HG02759 (cell line): ENCODE results near the gene CACNG7.
"Not testable (repeated sequence)": the region's sequence is repeated elsewhere in the genome, so short reads cannot be mapped to it uniquely, and the experiment has no call there.

ENCODE experiments used
- ATAC-seq: cut with Tn5 transposase; IDR thresholded peaks from one replicate; pipeline ENCODE4 v1.9.1; 2021; ENCODE audit warnings: mild to moderate bottlenecking, moderate library complexity; ENCODE audit not compliant: unreplicated experiment

The CACNG7 gene

GRCh38 chr19:53908935-53909415, at the start of gene CACNG7:
TSS of gene CACNG7 (plus strand) at chr19:53909278. CDS start at chr19:53912832, 3,554 bp downstream.
- ATAC-seq, result no peak

GRCh38 chr19:53864308-53864836, 44.7 kb upstream of the CACNG7 start:
- ATAC-seq, result no peak

GRCh38 chr19:53865523-53865917, 43.6 kb upstream of the CACNG7 start:
- no peak for ATAC-seq

- ATAC-seq, result peak; percentile 29
Measured at GRCh38 chr19:53865918-53866864, 42.9 kb upstream of the CACNG7 start.

GRCh38 chr19:53866865-53867224, 42.2 kb upstream of the CACNG7 start:
- ATAC-seq, result no peak

- ATAC-seq, result peak; percentile 66
Measured at GRCh38 chr19:53867225-53868090, 41.6 kb upstream of the CACNG7 start, which contains the start of gene MYADM. TSS of gene MYADM (plus strand) at chr19:53867883. CDS start at chr19:53873530, 5,647 bp downstream.

- no peak for ATAC-seq
Measured at GRCh38 chr19:53868091-53868891, 40.8 kb upstream of the CACNG7 start.

- ATAC-seq, result peak; percentile 47
Measured at GRCh38 chr19:53868892-53869804, 39.9 kb upstream of the CACNG7 start.

- not testable (repeated sequence) for ATAC-seq
Measured at GRCh38 chr19:53869805-53870484, 39.1 kb upstream of the CACNG7 start.

- ATAC-seq, result no peak
Measured at GRCh38 chr19:53870485-53870844, 38.6 kb upstream of the CACNG7 start.

GRCh38 chr19:53871454-53871853, 37.6 kb upstream of the CACNG7 start:
- no peak for ATAC-seq

- ATAC-seq, result no peak
Measured at GRCh38 chr19:53872762-53873161, 36.3 kb upstream of the CACNG7 start.

GRCh38 chr19:53873773-53874605, 35.1 kb upstream of the CACNG7 start:
- no peak for ATAC-seq

GRCh38 chr19:53874606-53874990, 34.5 kb upstream of the CACNG7 start:
- no peak for ATAC-seq

GRCh38 chr19:53875602-53876325, 33.3 kb upstream of the CACNG7 start:
- no peak for ATAC-seq

- no peak for ATAC-seq
Measured at GRCh38 chr19:53876651-53877224, 32.3 kb upstream of the CACNG7 start.

- no peak for ATAC-seq
Measured at GRCh38 chr19:53877361-53877766, 31.7 kb upstream of the CACNG7 start.
